SU-DHL-6 (cell line): ENCODE results near the gene LMX1A.

ENCODE experiments used
- H2AFZ ChIP-seq: fragments of 200-600 bp; sonication (generic); 2 replicates; pipeline ENCODE4 v1.6.1; 2014; ENCODE audit warnings: low read depth, mild to moderate bottlenecking, moderate library complexity, mixed read lengths, antibody characterized with exemption, low read length; ENCODE audit not compliant: severe bottlenecking
- H3F3A ChIP-seq: fragments of 200-600 bp; shearing (Covaris generic); 2 replicates; pipeline ENCODE4 v1.6.0; 2016; ENCODE audit warnings: antibody characterized with exemption, mild to moderate bottlenecking; ENCODE audit not compliant: insufficient read depth
- H3K27ac ChIP-seq: fragments of 200-600 bp; sonication (generic); 2 replicates; pipeline ENCODE4 v1.5.1; 2016; ENCODE audit warnings: low read depth, mild to moderate bottlenecking, low read length, moderate library complexity, mixed read lengths
- H3K27me3 ChIP-seq: fragments of 200-600 bp; sonication (generic), shearing (Covaris generic); 2 replicates; pipeline ENCODE4 v1.6.0; 2014; ENCODE audit warnings: mild to moderate bottlenecking, low read length
- H3K36me3 ChIP-seq: fragments of 200-600 bp; sonication (generic); 2 replicates; pipeline ENCODE4 v1.6.1; 2014; ENCODE audit warnings: mild to moderate bottlenecking, low read length, mixed read lengths
- H3K4me2 ChIP-seq: fragments of 300-600, 200-600 bp; shearing (Covaris generic), sonication (generic); 2 replicates; pipeline ENCODE4 v1.6.0; 2014; ENCODE audit warnings: low read length, low read depth, mild to moderate bottlenecking; ENCODE audit not compliant: poor library complexity, severe bottlenecking
- H3K4me3 ChIP-seq: fragments of 200-600 bp; sonication (generic); 2 replicates; pipeline ENCODE4 v1.5.1; 2014; ENCODE audit warnings: antibody characterized with exemption, low read length, mild to moderate bottlenecking, mixed read lengths; ENCODE audit not compliant: insufficient read depth, poor library complexity, severe bottlenecking
- H3K79me2 ChIP-seq: fragments of 200-600 bp; sonication (generic); 2 replicates; pipeline ENCODE4 v1.6.1; 2014; ENCODE audit warnings: mild to moderate bottlenecking, low read length, moderate library complexity; ENCODE audit not compliant: insufficient read depth
- H3K9ac ChIP-seq: fragments of 200-600 bp; sonication (generic); 2 replicates; pipeline ENCODE4 v1.7.0; 2014; ENCODE audit warnings: mild to moderate bottlenecking, low read length
- H3K9me2 ChIP-seq: fragments of 200-600 bp; sonication (generic); replicated peaks from 2 replicates; pipeline ENCODE4 v1.6.1; 2014; ENCODE audit warnings: low read length; ENCODE audit not compliant: insufficient read depth
- H3K9me3 ChIP-seq: fragments of 200-600 bp; sonication (generic); 2 replicates; pipeline ENCODE4 v1.6.1; 2014; ENCODE audit warnings: low read length, mixed read lengths; ENCODE audit not compliant: insufficient read depth
- H4K20me1 ChIP-seq: fragments of 200-600 bp; sonication (generic); 2 replicates; pipeline ENCODE4 v1.6.1; 2014; ENCODE audit warnings: low read depth, mild to moderate bottlenecking, antibody characterized with exemption, low read length, moderate library complexity, mixed read lengths
- CTCF ChIP-seq: fragments of 200-600 bp; sonication (generic); IDR thresholded peaks from one replicate; pipeline ENCODE4 v1.5.1; 2017; ENCODE audit warnings: antibody characterized with exemption, mild to moderate bottlenecking, low read length, moderate library complexity; ENCODE audit not compliant: insufficient read depth, poor library complexity, severe bottlenecking
- EZH2phosphoT487 ChIP-seq: fragments of 200-600 bp; sonication (generic), shearing (Covaris generic); conservative IDR thresholded peaks from 2 replicates; pipeline ENCODE4 v1.6.1; 2018; ENCODE audit warnings: mild to moderate bottlenecking, antibody characterized with exemption, low read length, moderate library complexity, mixed read lengths

Gene LMX1A

DNA sequence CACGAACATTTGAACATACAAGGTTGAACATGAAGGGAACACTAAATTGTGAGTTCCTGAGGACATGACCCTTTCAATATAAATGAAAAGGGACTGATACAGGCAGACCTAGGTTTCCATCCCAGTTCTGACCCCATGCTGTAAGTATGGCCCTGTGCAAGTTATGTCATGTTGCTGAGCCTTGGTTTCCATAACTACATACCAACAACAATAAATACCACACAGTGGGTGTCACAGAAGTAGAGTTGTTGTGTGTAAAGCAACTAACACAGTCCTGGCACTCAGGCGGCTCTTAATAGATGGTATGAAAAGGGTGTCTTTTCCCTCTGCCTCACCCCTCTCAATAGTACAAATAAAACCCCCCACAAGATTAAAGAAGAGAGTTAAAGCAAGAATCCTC is 140.8 kb downstream of the LMX1A start:
- no peak overlapping the region for H2AFZ ChIP-seq
- H3K4me2 ChIP-seq: no peak overlapping the region
- no peaks in the 10 kb centered on the region for H3K27me3 ChIP-seq
- no peaks in the 10 kb centered on the region for H3K36me3 ChIP-seq
- H4K20me1 ChIP-seq: no peaks in the 10 kb centered on the region
- H3K4me3 ChIP-seq: no peak overlapping the region
- no peaks in the 10 kb centered on the region for H3K9me3 ChIP-seq
- TF ChIP-seq EZH2phosphoT487 (no peak), CTCF (no peak)
- no peak overlapping the region for H3K9ac ChIP-seq
- no peaks in the 10 kb centered on the region for H3K79me2 ChIP-seq
- no peaks in the 10 kb centered on the region for H3F3A ChIP-seq
- H3K27ac ChIP-seq: no peak overlapping the region
- no peaks in the 10 kb centered on the region for H3K9me2 ChIP-seq

GRCh38 chr1:165212229-165212628 is 144.3 kb downstream of the LMX1A start:
- H3K4me2 ChIP-seq: no peak overlapping the region
- no peak overlapping the region for H3K4me3 ChIP-seq
- H3F3A ChIP-seq: no peaks in the 10 kb centered on the region
- no peaks in the 10 kb centered on the region for H3K9me2 ChIP-seq
- no peaks in the 10 kb centered on the region for H3K36me3 ChIP-seq
- H3K9me3 ChIP-seq: no peaks in the 10 kb centered on the region
- H3K27ac ChIP-seq: no peak overlapping the region
- H3K9ac ChIP-seq: no peak overlapping the region
- TF ChIP-seq CTCF (no peak), EZH2phosphoT487 (no peak)
- no peak overlapping the region for H2AFZ ChIP-seq
- no peaks in the 10 kb centered on the region for H3K79me2 ChIP-seq
- H4K20me1 ChIP-seq: no peaks in the 10 kb centered on the region
- no peaks in the 10 kb centered on the region for H3K27me3 ChIP-seq

DNA sequence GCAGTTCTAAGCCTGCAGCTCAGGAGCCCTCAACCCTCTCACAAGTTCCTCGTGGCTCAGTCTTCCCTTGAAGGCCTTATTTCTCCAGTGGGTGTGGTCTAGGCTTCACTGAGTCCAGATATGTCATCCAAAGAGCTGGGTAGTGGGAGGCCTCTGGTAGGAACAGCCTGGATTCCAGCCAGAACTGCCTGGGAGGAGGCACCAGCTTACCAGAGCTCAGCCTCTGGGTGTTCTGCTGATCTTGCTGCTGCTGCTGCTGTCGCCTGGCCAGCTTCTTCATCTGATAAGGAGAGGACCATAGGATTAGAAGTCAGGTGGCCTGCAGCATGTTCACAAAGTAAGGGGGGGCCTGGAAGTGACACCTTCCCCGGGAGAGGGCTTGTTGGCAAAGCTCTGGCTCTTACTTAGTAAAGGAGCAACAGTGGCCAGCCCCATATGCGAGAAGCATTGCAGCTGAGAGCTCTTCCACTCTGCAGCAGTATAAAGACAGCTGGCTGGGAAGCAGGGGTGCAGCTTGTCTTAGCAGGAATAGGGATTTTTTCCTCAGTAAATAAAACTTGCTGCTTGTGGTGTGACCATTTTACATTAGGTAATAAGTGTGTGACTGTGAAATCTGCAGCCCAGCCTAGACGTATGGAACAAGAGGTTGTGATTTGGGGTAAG is 148.5 kb downstream of the LMX1A start:
- Histone ChIP-seq H3K9me3 (no peaks in the 10 kb centered on the region), H3F3A (no peaks in the 10 kb centered on the region), H3K4me2 (no peak overlapping the region), H3K4me3 (no peak overlapping the region), H3K27me3 (no peaks in the 10 kb centered on the region), H3K79me2 (no peaks in the 10 kb centered on the region), H2AFZ (no peak overlapping the region), H3K36me3 (no peaks in the 10 kb centered on the region), H3K27ac (no peak overlapping the region), H4K20me1 (no peaks in the 10 kb centered on the region), H3K9ac (no peak overlapping the region), H3K9me2 (no peaks in the 10 kb centered on the region)
- TF ChIP-seq CTCF (no peak), EZH2phosphoT487 (no peak)
